ENCODE measurements around the gene MBD4. TPM values are rescaled to one million over a fixed set of nuclear protein-coding genes. Genes with fewer than 3 reads are reported as not detected.
A peak's percentile ranks its signal among the peaks of the same experiment; 100 is the strongest.
"Not testable (repeated sequence)": the region's sequence is repeated elsewhere in the genome, so short reads cannot be mapped to it uniquely, and the experiment has no call there.

Gene MBD4
- total RNA-seq, 1 experiment from 2014 or later, result 35.8 TPM

GRCh38 chr3:129393271-129393670 lies 46.5 kb downstream of the MBD4 start:
- ChIA-PET POLR2A (no interaction called here), CTCF (no interaction called here)
- intact Hi-C loops (cut with micrococcal nuclease), result no loop called here
- DNase-seq (ENCODE audit: unreplicated experiment), result no peak
- Mint-ChIP-seq H3K9me3 (ENCODE audit: unreplicated experiment) (no peaks in the 10 kb centered on the region), H3K4me1 (ENCODE audit: insufficient read depth, unreplicated experiment) (peaks cover 25% of the 10 kb centered on the region), H3K36me3 (ENCODE audit: insufficient read depth, unreplicated experiment) (peaks cover 42% of the 10 kb centered on the region), H3K27ac (ENCODE audit: low read depth, unreplicated experiment) (no peak overlapping the region), H3K4me3 (ENCODE audit: unreplicated experiment) (no peak overlapping the region), H3K27me3 (ENCODE audit: insufficient read depth, unreplicated experiment) (no peaks in the 10 kb centered on the region)
- BruUV-seq (replicated peaks), result no TSS peak
- TF ChIP-seq CTCF (IDR thresholded peaks at IDR 0.05; ENCODE audit: unreplicated experiment), result no peak

- H3K9me3 Mint-ChIP-seq (ENCODE audit: unreplicated experiment); BruUV-seq (replicated peaks); H3K27ac Mint-ChIP-seq (ENCODE audit: low read depth, unreplicated experiment); H3K27me3 Mint-ChIP-seq (ENCODE audit: insufficient read depth, unreplicated experiment); CTCF ChIA-PET; H3K4me3 Mint-ChIP-seq (ENCODE audit: unreplicated experiment); DNase-seq (ENCODE audit: unreplicated experiment); intact Hi-C loops (cut with micrococcal nuclease): not testable (repeated sequence)
- Mint-ChIP-seq H3K36me3 (ENCODE audit: insufficient read depth, unreplicated experiment) (peaks cover 48% of the 10 kb centered on the region), H3K4me1 (ENCODE audit: insufficient read depth, unreplicated experiment) (peaks cover 19% of the 10 kb centered on the region)
- POLR2A ChIA-PET, result interaction anchor here (0.6 kb wide), 1 partner anchor 309 kb away, joined by 3 read pairs; no protein-coding TSS in a partner anchor
Observed at GRCh38 chr3:129392106-129392887, 47.5 kb downstream of the MBD4 start.

- ChIA-PET POLR2A (interaction anchor here (0.6 kb wide), 1 partner anchor 308 kb away, joined by 3 read pairs; no protein-coding TSS in a partner anchor), CTCF (interaction anchor here (0.6 to 0.8 kb wide), 3 partner anchors 8 to 439 kb away, joined by 3 to 4 read pairs (median 3); a partner anchor contains a TSS)
- intact Hi-C loops (cut with micrococcal nuclease); H3K27me3 Mint-ChIP-seq (ENCODE audit: insufficient read depth, unreplicated experiment); H3K27ac Mint-ChIP-seq (ENCODE audit: low read depth, unreplicated experiment); DNase-seq (ENCODE audit: unreplicated experiment); H3K4me3 Mint-ChIP-seq (ENCODE audit: unreplicated experiment); BruUV-seq (replicated peaks); H3K9me3 Mint-ChIP-seq (ENCODE audit: unreplicated experiment): not testable (repeated sequence)
- peaks cover 12% of the 10 kb centered on the region for H3K4me1 Mint-ChIP-seq (ENCODE audit: insufficient read depth, unreplicated experiment)
- peaks cover 52% of the 10 kb centered on the region for H3K36me3 Mint-ChIP-seq (ENCODE audit: insufficient read depth, unreplicated experiment)
Observed at GRCh38 chr3:129391583-129391982, 48.2 kb downstream of the MBD4 start.

GRCh38 chr3:129389572-129389937 lies 50.2 kb downstream of the MBD4 start:
- Mint-ChIP-seq H3K4me1 (ENCODE audit: insufficient read depth, unreplicated experiment) (peaks cover 1% of the 10 kb centered on the region), H3K27me3 (ENCODE audit: insufficient read depth, unreplicated experiment) (no peaks in the 10 kb centered on the region), H3K36me3 (ENCODE audit: insufficient read depth, unreplicated experiment) (peaks cover 34% of the 10 kb centered on the region), H3K27ac (ENCODE audit: low read depth, unreplicated experiment) (no peak overlapping the region), H3K4me3 (ENCODE audit: unreplicated experiment) (no peak overlapping the region), H3K9me3 (ENCODE audit: unreplicated experiment) (no peaks in the 10 kb centered on the region)
- CTCF ChIA-PET, result interaction anchor here (0.6 kb wide), 1 partner anchor 886 kb away, joined by 3 read pairs; no protein-coding TSS in a partner anchor
- no peak for TF ChIP-seq CTCF (IDR thresholded peaks at IDR 0.05; ENCODE audit: unreplicated experiment)
- intact Hi-C loops (cut with micrococcal nuclease), result no loop called here
- no TSS peak for BruUV-seq (replicated peaks)
- POLR2A ChIA-PET, result no interaction called here
- no peak for DNase-seq (ENCODE audit: unreplicated experiment)

GRCh38 chr3:129388791-129389571 lies 50.8 kb downstream of the MBD4 start:
- CTCF ChIA-PET, result interaction anchor here (0.6 kb wide), 1 partner anchor 885 kb away, joined by 3 read pairs; no protein-coding TSS in a partner anchor
- H3K27me3 Mint-ChIP-seq (ENCODE audit: insufficient read depth, unreplicated experiment); BruUV-seq (replicated peaks); POLR2A ChIA-PET; H3K9me3 Mint-ChIP-seq (ENCODE audit: unreplicated experiment); intact Hi-C loops (cut with micrococcal nuclease); H3K4me3 Mint-ChIP-seq (ENCODE audit: unreplicated experiment); H3K4me1 Mint-ChIP-seq (ENCODE audit: insufficient read depth, unreplicated experiment): not testable (repeated sequence)
- Mint-ChIP-seq H3K36me3 (ENCODE audit: insufficient read depth, unreplicated experiment) (peaks cover 33% of the 10 kb centered on the region), H3K27ac (ENCODE audit: low read depth, unreplicated experiment) (peak overlapping the region; percentile 13)
- peak; percentile 24 for DNase-seq (ENCODE audit: unreplicated experiment)
